ENCODE results near the gene PDZK1IP1. TPM values are rescaled to one million over a fixed set of nuclear protein-coding genes. Genes with fewer than 3 reads are reported as not detected.

Gene PDZK1IP1
- total and polyA plus RNA-seq, 2 of the 4 experiments (the other 2 are of a cell fraction) = not detected

- no peak overlapping the region for H2AK5ac ChIP-seq (ENCODE audit: low read depth, low read length)
- dilution Hi-C loops (cut with HindIII; ENCODE audit: low sequenced_read_pairs, unreplicated experiment) = no loop called here
- no peaks in the 10 kb centered on the region for H3K4me1 ChIP-seq (ENCODE audit: control insufficient read depth, insufficient read depth, low read length)
- no peak overlapping the region for H3K4ac ChIP-seq (ENCODE audit: low read depth, low read length)
- no peaks in the 10 kb centered on the region for H3K9me1 ChIP-seq (ENCODE audit: insufficient read depth, low read length)
- H3K79me1 ChIP-seq (ENCODE audit: low read depth in 1 of 2, low read length in 2 of 2) = no peaks in the 10 kb centered on the region
- no peak overlapping the region for H4K8ac ChIP-seq (ENCODE audit: low read depth in 2 of 2, low read length in 2 of 2)
- H2BK20ac ChIP-seq (ENCODE audit: low read depth, low read length) = no peak overlapping the region
- intact Hi-C loops (cut with micrococcal nuclease) = no loop called here
- H3K9ac ChIP-seq (ENCODE audit: low read depth, low read length) = no peak overlapping the region
- H4K91ac ChIP-seq (ENCODE audit: insufficient read depth, low read depth, low read length) = no peak overlapping the region
- H3K56ac ChIP-seq (ENCODE audit: extremely low read depth, insufficient read depth, low read length) = no peak overlapping the region
- no peaks in the 10 kb centered on the region for H4K20me1 ChIP-seq (ENCODE audit: insufficient read depth, low read length)
- no peak overlapping the region for H2AK9ac ChIP-seq (replicated peaks; ENCODE audit: low read depth, low read length, poor library complexity)
- H2BK5ac ChIP-seq (ENCODE audit: low read depth, low read length, poor library complexity, severe bottlenecking) = no peak overlapping the region
- CTCF ChIA-PET = interaction anchor here (0.6 kb wide), 1 partner anchor 731 kb away, joined by 5 read pairs; no protein-coding TSS in a partner anchor
- in situ Hi-C loops (cut with MboI; ENCODE audit: low sequenced_read_pairs) = no loop called here
- H2AFZ ChIP-seq (replicated peaks; ENCODE audit: low read length, poor library complexity) = no peak overlapping the region
- H3K18ac ChIP-seq (ENCODE audit: low read depth, low read length) = no peak overlapping the region
- DNase-seq (no peak), ATAC-seq (ENCODE audit: low read depth) (no peak)
- no peaks in the 10 kb centered on the region for H3K27me3 ChIP-seq (ENCODE audit: control insufficient read depth, insufficient read depth, low read length)
- no peak overlapping the region for H3K23ac ChIP-seq (ENCODE audit: low read depth, low read length)
- H3K27ac ChIP-seq (ENCODE audit: insufficient read depth, low read length) = no peak overlapping the region
- WGBS, 2 experiments (ENCODE audit: extremely low coverage in 2 of 2, insufficient read length in 1 of 2) = 80% methylated on average over 1 of the region's 5 CpGs; no CpG with 5 or more reads in 1 of the 2 experiments
- H3K14ac ChIP-seq (replicated peaks; ENCODE audit: low read depth, low read length) = no peak overlapping the region
- H2BK120ac ChIP-seq (ENCODE audit: low read depth, low read length) = no peak overlapping the region
- no peaks in the 10 kb centered on the region for H3K36me3 ChIP-seq (ENCODE audit: control insufficient read depth, insufficient read depth, low read length)
- H3K9me3 ChIP-seq (ENCODE audit: control insufficient read depth, insufficient read depth, low read length) = no peaks in the 10 kb centered on the region
- TF ChIP-seq CEBPB (IDR thresholded peaks at IDR 0.05; ENCODE audit: low read depth, low read length) (no peak), MAFK (IDR thresholded peaks at IDR 0.05; ENCODE audit: low read depth, low read length) (no peak)
- no peak overlapping the region for H2BK15ac ChIP-seq (ENCODE audit: low read depth, low read length)
- no TSS peak for BruUV-seq (replicated peaks)
- H3K4me3 ChIP-seq (ENCODE audit: insufficient read depth, low read depth, low read length) = no peak overlapping the region
- H4K5ac ChIP-seq (ENCODE audit: low read depth, low read length) = no peak overlapping the region
- no peak overlapping the region for H3K4me2 ChIP-seq (ENCODE audit: low read depth, low read length)
- POLR2A ChIA-PET (ENCODE audit: unreplicated experiment) = no interaction called here
These were observed 51.8 kb downstream of the PDZK1IP1 start for GRCh38 chr1:47137925-47138615.
